ENCODE results near the gene CENPT.
"Not testable (repeated sequence)": the region's sequence is repeated elsewhere in the genome, so short reads cannot be mapped to it uniquely, and the experiment has no call there.

Gene CENPT

DNA sequence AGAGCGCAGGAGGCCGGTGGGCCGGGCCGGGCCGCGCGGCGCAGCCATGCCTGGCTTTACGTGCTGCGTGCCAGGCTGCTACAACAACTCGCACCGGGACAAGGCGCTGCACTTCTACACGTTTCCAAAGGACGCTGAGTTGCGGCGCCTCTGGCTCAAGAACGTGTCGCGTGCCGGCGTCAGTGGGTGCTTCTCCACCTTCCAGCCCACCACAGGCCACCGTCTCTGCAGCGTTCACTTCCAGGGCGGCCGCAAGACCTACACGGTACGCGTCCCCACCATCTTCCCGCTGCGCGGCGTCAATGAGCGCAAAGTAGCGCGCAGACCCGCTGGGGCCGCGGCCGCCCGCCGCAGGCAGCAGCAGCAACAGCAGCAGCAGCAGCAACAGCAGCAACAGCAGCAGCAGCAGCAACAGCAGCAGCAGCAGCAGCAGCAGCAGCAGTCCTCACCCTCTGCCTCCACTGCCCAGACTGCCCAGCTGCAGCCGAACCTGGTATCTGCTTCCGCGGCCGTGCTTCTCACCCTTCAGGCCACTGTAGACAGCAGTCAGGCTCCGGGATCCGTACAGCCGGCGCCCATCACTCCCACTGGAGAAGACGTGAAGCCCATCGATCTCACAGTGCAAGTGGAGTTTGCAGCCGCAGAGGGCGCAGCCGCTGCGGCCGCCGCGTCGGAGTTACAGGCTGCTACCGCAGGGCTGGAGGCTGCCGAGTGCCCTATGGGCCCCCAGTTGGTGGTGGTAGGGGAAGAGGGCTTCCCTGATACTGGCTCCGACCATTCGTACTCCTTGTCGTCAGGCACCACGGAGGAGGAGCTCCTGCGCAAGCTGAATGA is 4.8 kb downstream of the CENPT start:
- peak overlapping the region; percentile 99 for H3K4me3 ChIP-seq (ENCODE audit: low read depth, low read length)
- DNase-seq (ENCODE audit: low read depth): peak; percentile 69
- TF ChIP-seq, protein P1, sequence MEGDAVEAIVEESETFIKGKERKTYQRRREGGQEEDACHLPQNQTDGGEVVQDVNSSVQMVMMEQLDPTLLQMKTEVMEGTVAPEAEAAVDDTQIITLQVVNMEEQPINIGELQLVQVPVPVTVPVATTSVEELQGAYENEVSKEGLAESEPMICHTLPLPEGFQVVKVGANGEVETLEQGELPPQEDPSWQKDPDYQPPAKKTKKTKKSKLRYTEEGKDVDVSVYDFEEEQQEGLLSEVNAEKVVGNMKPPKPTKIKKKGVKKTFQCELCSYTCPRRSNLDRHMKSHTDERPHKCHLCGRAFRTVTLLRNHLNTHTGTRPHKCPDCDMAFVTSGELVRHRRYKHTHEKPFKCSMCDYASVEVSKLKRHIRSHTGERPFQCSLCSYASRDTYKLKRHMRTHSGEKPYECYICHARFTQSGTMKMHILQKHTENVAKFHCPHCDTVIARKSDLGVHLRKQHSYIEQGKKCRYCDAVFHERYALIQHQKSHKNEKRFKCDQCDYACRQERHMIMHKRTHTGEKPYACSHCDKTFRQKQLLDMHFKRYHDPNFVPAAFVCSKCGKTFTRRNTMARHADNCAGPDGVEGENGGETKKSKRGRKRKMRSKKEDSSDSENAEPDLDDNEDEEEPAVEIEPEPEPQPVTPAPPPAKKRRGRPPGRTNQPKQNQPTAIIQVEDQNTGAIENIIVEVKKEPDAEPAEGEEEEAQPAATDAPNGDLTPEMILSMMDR (conservative IDR thresholded peaks at IDR 0.05; ENCODE audit: low read depth, low read length): peak; percentile 55

GRCh38 chr16:67841816-67842508 is 5.5 kb downstream of the CENPT start, which contains the start of gene THAP11:
TSS of gene THAP11 (plus strand) at chr16:67842320. CDS start at chr16:67842555, 235 bp downstream.
- DNase-seq (ENCODE audit: low read depth): peak; percentile 97
- TF ChIP-seq, protein P1 (conservative IDR thresholded peaks at IDR 0.05; ENCODE audit: low read depth, low read length): peak; percentile 84
- H3K4me3 ChIP-seq (ENCODE audit: low read depth, low read length): peak within 1 kb of the TSS; percentile 99

DNA sequence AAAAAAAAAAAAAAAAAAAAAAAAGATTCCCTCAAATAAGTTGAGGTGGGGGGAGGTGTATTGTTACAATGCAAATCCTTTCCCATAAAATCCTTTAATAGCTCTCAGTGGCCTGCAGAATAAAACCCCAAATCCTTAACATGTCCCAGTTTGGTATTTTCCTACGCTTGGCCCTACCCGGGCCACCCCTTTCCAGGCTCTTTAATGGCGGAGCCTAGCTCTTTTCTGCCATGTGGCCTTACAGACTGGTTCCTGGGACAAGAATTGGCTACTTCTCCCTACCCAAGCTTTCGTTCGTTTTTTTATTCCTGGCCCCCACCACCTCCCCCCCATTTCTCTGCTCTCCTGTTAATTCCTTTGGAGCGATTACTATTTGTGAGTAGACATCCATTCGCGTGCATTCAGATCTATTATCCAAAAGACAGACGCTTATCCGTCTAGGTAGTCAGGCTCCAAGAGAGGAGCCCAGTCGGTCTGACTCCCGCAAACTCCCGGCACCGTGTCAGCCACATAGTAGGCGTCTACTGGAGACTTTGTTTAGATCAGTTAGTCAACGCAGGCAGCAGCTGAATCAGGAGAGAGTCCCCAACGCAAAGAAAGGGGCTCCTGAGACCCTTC is 6.2 kb downstream of the CENPT start:
- peak overlapping the region; percentile 99 for H3K4me3 ChIP-seq (ENCODE audit: low read depth, low read length)
- no peak for DNase-seq (ENCODE audit: low read depth)
- TF ChIP-seq, protein P1 (conservative IDR thresholded peaks at IDR 0.05; ENCODE audit: low read depth, low read length): no peak

GRCh38 chr16:67837811-67838210 is 9.7 kb downstream of the CENPT start:
- H3K4me3 ChIP-seq (ENCODE audit: low read depth, low read length): no peak overlapping the region
- no peak for DNase-seq (ENCODE audit: low read depth)
- TF ChIP-seq, protein P1 (conservative IDR thresholded peaks at IDR 0.05; ENCODE audit: low read depth, low read length): no peak

DNA sequence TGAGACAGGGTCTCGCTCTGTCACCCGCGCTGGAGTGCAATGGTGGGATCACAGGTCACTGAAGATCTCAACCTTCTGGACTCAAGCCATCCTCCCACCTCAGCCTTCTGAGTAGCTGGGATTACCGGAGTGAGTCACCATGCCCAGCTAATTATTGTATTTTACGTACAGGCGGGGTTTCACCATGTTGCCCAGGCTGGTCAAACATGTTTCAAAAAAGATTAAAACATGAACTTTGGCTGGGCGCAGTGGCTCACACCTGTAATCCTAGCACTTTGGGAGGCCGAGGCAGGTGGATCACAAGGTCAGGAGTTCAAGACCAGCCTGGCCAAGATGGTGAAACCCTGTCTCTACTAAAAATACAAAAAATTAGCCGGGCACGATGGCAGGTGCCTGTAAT is 10.3 kb downstream of the CENPT start:
- H3K4me3 ChIP-seq (ENCODE audit: low read depth, low read length); DNase-seq (ENCODE audit: low read depth): not testable (repeated sequence)

DNA sequence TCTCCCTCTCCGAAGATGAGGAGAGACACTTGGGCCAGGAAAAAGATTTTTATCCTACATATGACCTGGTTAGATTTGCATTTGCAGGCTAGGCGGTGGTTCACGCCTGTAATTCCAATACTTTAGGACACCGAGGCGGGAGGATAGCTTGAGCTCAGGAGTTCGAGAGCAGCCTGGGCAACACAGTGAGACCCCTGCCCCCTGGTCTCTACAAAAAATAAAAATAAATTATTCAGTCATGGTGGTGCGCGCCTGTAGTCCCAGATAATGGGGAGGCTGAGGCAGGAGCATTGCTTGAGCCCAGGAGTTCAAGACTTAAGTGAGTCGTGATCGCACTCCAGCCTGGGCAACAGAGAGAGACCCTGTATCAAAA is 13.3 kb downstream of the CENPT start:
- H3K4me3 ChIP-seq (ENCODE audit: low read depth, low read length): peak overlapping the region; percentile 88
- DNase-seq (ENCODE audit: low read depth): no peak
- TF ChIP-seq, protein P1 (conservative IDR thresholded peaks at IDR 0.05; ENCODE audit: low read depth, low read length): no peak
